Measurements from ENCODE around the gene CNOT6.

DNA sequence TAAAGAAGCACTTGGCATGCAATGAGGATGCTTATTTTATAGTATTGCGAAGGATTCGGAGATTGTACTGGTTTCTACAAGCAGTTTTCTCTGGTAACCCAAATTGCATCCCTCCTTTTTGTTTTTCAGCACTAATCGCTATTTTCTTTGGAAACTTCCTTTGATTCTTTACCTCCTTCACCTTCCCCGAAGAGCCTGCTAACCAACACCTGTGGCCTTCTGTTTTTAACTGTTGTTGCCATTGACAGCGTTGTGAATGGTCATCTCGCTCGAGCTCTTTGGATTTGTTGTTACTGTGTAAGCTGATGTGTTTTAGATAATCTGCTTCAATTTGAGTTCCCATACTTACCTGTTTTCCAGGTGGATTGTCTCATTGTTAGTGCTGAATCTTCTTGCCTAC is 1.1 kb downstream of the CNOT6 start:
- TF ChIP-seq CTCF (conservative IDR thresholded peaks at IDR 0.05) (no peak), ZFX (IDR thresholded peaks at IDR 0.05) (no peak)
